Measurements from ENCODE around the gene SIDT2.

DNA sequence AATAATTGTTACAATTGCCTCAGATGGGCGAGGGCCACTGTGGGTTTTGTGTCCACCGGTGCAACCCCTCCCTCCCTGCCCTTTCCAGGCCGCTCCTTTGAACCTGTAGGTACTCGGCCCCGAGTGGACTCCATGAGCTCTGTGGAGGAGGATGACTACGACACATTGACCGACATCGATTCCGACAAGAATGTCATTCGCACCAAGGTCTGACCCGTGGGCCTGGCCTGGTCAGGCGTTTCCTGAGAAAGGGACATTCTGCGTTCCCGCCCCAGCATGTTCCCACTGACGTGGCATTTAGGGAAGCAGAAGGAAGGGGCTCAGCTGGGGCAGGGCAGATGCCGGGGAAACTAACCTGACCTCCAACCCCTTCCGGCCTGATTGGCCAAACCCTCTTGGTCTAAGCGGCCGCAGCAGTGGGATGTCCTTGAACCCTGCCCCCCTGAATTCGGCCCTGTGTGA is 10.1 kb downstream of the SIDT2 start:
- TF ChIP-seq, protein P1, sequence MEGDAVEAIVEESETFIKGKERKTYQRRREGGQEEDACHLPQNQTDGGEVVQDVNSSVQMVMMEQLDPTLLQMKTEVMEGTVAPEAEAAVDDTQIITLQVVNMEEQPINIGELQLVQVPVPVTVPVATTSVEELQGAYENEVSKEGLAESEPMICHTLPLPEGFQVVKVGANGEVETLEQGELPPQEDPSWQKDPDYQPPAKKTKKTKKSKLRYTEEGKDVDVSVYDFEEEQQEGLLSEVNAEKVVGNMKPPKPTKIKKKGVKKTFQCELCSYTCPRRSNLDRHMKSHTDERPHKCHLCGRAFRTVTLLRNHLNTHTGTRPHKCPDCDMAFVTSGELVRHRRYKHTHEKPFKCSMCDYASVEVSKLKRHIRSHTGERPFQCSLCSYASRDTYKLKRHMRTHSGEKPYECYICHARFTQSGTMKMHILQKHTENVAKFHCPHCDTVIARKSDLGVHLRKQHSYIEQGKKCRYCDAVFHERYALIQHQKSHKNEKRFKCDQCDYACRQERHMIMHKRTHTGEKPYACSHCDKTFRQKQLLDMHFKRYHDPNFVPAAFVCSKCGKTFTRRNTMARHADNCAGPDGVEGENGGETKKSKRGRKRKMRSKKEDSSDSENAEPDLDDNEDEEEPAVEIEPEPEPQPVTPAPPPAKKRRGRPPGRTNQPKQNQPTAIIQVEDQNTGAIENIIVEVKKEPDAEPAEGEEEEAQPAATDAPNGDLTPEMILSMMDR (IDR thresholded peaks at IDR 0.05): no peak
- TF ChIP-seq POLR2AphosphoS5 (IDR thresholded peaks at IDR 0.05) (no peak), POLR2A (IDR thresholded peaks at IDR 0.05) (no peak), EP300 (IDR thresholded peaks at IDR 0.05) (no peak)

Measured in gastroesophageal sphincter (tissue), 3 donors.